H1 (cell line): ENCODE data around the gene ACBD4. TPM values are rescaled to one million over a fixed set of nuclear protein-coding genes. Genes with fewer than 3 reads are reported as not detected.

Source experiments
- RAD21 ChIP-seq, 2 experiments: IDR thresholded peaks in 1 of 2; conservative IDR thresholded peaks in 1 of 2; 2 replicates each; pipeline ENCODE4 v1.6.1; 2011; ENCODE audit warnings: low read depth in 2 of 2, low read length in 2 of 2, improper control_type of control experiment in 1 of 2, inconsistent platforms in 1 of 2, mild to moderate bottlenecking in 1 of 2, moderate library complexity in 1 of 2
- USF2 ChIP-seq: IDR thresholded peaks from 2 replicates; pipeline ENCODE4 v1.6.1; 2011; ENCODE audit warnings: low read length, improper control_type of control experiment
- polyA plus RNA-seq, 7 experiments: library from polyadenylated mRNA; depleted of rRNA in 3 of 7; stranded (reverse) in 5 of 7; unstranded in 2 of 7; fragments of >200 nt in 5 of 7; fragments of 200-250 nt in 2 of 7; gene quantifications; 1 replicate in 5 of 7; 2 replicates in 1 of 7; 4 replicates in 1 of 7; pipeline versions ENCODE4 v1.2.1 to v1.2.3, GENCODE V29; 2011 to 2013; ENCODE audit warnings: missing spikeins in 2 of 7, mixed read lengths in 2 of 7
- total RNA-seq: library from RNA; stranded (reverse); fragmentation: NEBNext Ultra II Directional; extraction: Animal tissue kit (Norgen Biotek cat#: 25700); gene quantifications from 2 replicates; pipeline ENCODE4 v1.2.1, GENCODE V29; 2021

ACBD4 gene
- total and polyA plus RNA-seq, 2 of the 8 experiments (the other 6 are each of a cell fraction or from before 2014, with no cell fraction given), result 7.3 to 10.7 TPM

GRCh38 chr17:45137561-45138305, 2.2 kb downstream of the ACBD4 start (continued):
- TF ChIP-seq USF2 (no peak), RAD21 (IDR thresholded peaks at IDR 0.05 in 1 of 2, conservative IDR thresholded peaks at IDR 0.05 in 1 of 2; ENCODE audit: low read depth in 2 of 2, low read length in 2 of 2) (no peak)
